Endothelial cell of umbilical vein (primary cell): ENCODE results near the gene CRCP. TPM values are rescaled to one million over a fixed set of nuclear protein-coding genes. Genes with fewer than 3 reads are reported as not detected.

Source experiments
- BruUV-seq: library from RNA; stranded (reverse); fragments of 400-500 nt; replicated peaks from 2 replicates; lab custom pipeline; 2021; lab: Mats Ljungman, UMichigan
- CTCF ChIA-PET: fragments of 300-600, 350-600 bp; sonication (Branson Sonifier 250); formaldehyde crosslinking; loops from one replicate; lab custom pipeline; 2021; ENCODE audit warnings: antibody characterized with exemption, inconsistent platforms; lab: Charles Lee
- POLR2A ChIA-PET: fragments of 300-600, 350-600 bp; sonication (Branson Sonifier 250); formaldehyde crosslinking; loops from one replicate; lab custom pipeline; 2021; ENCODE audit warnings: antibody characterized with exemption, inconsistent platforms; lab: Charles Lee
- DNase-seq: peaks from one replicate; pipeline ENCODE4 v3.0.0-alpha.2; 2011; ENCODE audit warnings: low read depth, low spot score
- FAIRE-seq: peaks from 2 replicates; lab custom pipeline; 2011; peaks lifted over from hg19 to GRCh38; lab: Jason Lieb, UNC
- H2AFZ ChIP-seq: 2 replicates; pipeline ENCODE4 v1.6.0; 2012; ENCODE audit warnings: low read depth, low read length, control low read depth, inconsistent platforms
- H3K27ac ChIP-seq: 2 replicates; pipeline ENCODE4 v1.5.1; 2011; ENCODE audit warnings: low read depth, mild to moderate bottlenecking, control low read depth, low read length, moderate library complexity; ENCODE audit not compliant: insufficient read depth
- H3K27me3 ChIP-seq, 2 experiments: 2 replicates each; pipeline versions ENCODE4 v1.6.0 to v1.6.1; 2011; ENCODE audit warnings: low read length in 2 of 2, mixed read lengths in 1 of 2; ENCODE audit not compliant: control insufficient read depth in 2 of 2, insufficient read depth in 2 of 2
- H3K36me3 ChIP-seq, 2 experiments: 2 replicates in 1 of 2; 3 replicates in 1 of 2; pipeline ENCODE4 v1.5.1; 2011; ENCODE audit warnings: low read length in 2 of 2, mild to moderate bottlenecking in 1 of 2, moderate library complexity in 1 of 2; ENCODE audit not compliant: control insufficient read depth in 2 of 2, insufficient read depth in 2 of 2; ENCODE audit errors: extremely low read depth in 1 of 2
- H3K4me1 ChIP-seq: 3 replicates; pipeline ENCODE4 v1.5.1; 2011; ENCODE audit warnings: mild to moderate bottlenecking, low read length; ENCODE audit not compliant: control insufficient read depth, insufficient read depth; ENCODE audit errors: extremely low read depth
- H3K4me2 ChIP-seq: 2 replicates; pipeline ENCODE4 v1.6.1; 2011; ENCODE audit warnings: low read length, control low read depth, mixed read lengths; ENCODE audit not compliant: insufficient read depth
- H3K4me3 ChIP-seq, 3 experiments: fragments of 200-600 bp in 1 of 3; sonication (generic), shearing (Covaris generic) in 1 of 3; replicated peaks in 1 of 3; 2 replicates each; pipeline ENCODE4 v1.5.1; 2011 to 2016; ENCODE audit warnings: control low read depth in 3 of 3, low read length in 3 of 3, mild to moderate bottlenecking in 2 of 3, inconsistent platforms in 1 of 3, low read depth in 1 of 3, moderate library complexity in 1 of 3; ENCODE audit not compliant: insufficient read depth in 1 of 3
- H3K79me2 ChIP-seq: 2 replicates; pipeline ENCODE4 v1.6.0; 2012; ENCODE audit warnings: low read length, inconsistent platforms; ENCODE audit not compliant: control insufficient read depth, insufficient read depth
- H3K9ac ChIP-seq: replicated peaks from 2 replicates; pipeline ENCODE3; 2011; ENCODE audit warnings: low read length, control low read depth; ENCODE audit not compliant: insufficient read depth; ENCODE audit errors: extremely low read depth
- H3K9me1 ChIP-seq: replicated peaks from 3 replicates; pipeline ENCODE4 v1.6.0; 2011; ENCODE audit warnings: mild to moderate bottlenecking, low read length; ENCODE audit not compliant: control insufficient read depth, insufficient read depth; ENCODE audit errors: extremely low read depth
- H3K9me3 ChIP-seq: replicated peaks from 2 replicates; pipeline ENCODE4 v1.5.1; 2012; ENCODE audit warnings: low read length, inconsistent platforms; ENCODE audit not compliant: control insufficient read depth, insufficient read depth
- H4K20me1 ChIP-seq: replicated peaks from 2 replicates; pipeline ENCODE3; 2011; ENCODE audit warnings: mild to moderate bottlenecking, low read length; ENCODE audit not compliant: control insufficient read depth, insufficient read depth; ENCODE audit errors: extremely low read depth
- CTCF ChIP-seq, 2 donors: IDR thresholded peaks; 1 replicate in 1 of 2; 2 replicates in 1 of 2; pipeline ENCODE4 v1.5.1; 2011; ENCODE audit warnings: low read length in 2 of 2, mild to moderate bottlenecking in 2 of 2, moderate library complexity in 2 of 2, control low read depth in 1 of 2, inconsistent platforms in 1 of 2, low read depth in 1 of 2; ENCODE audit not compliant: insufficient read depth in 1 of 2; ENCODE audit errors: extremely low read depth in 1 of 2
- EZH2 ChIP-seq: IDR thresholded peaks from 2 replicates; pipeline ENCODE4 v1.6.1; 2012; ENCODE audit warnings: borderline replicate concordance, low read depth, mild to moderate bottlenecking, moderate library complexity, low read length, inconsistent platforms; ENCODE audit not compliant: severe bottlenecking
- FOS ChIP-seq: IDR thresholded peaks from 2 replicates; pipeline ENCODE4 v1.6.1; 2011; ENCODE audit warnings: mild to moderate bottlenecking, low read length, moderate library complexity, borderline replicate concordance; ENCODE audit not compliant: insufficient read depth
- GATA2 ChIP-seq: IDR thresholded peaks from 2 replicates; pipeline ENCODE4 v1.7.0; 2011; ENCODE audit warnings: low read depth, mild to moderate bottlenecking, moderate library complexity, mixed read lengths, low read length; ENCODE audit not compliant: insufficient read length, insufficient read depth
- JUN ChIP-seq: IDR thresholded peaks from 2 replicates; pipeline ENCODE4 v1.6.1; 2011; ENCODE audit warnings: borderline replicate concordance, low read depth; ENCODE audit not compliant: insufficient read length, insufficient read depth
- MYC ChIP-seq: IDR thresholded peaks from one replicate; pipeline ENCODE4 v1.6.1; 2011; ENCODE audit warnings: mild to moderate bottlenecking, low read depth, low read length
- POLR2A ChIP-seq: IDR thresholded peaks from 2 replicates; pipeline ENCODE4 v1.6.1; 2012; ENCODE audit warnings: low read depth, mild to moderate bottlenecking, control low read depth, low read length
- POLR2AphosphoS5 ChIP-seq: IDR thresholded peaks from 2 replicates; pipeline ENCODE4 v1.6.1; 2012; ENCODE audit warnings: low read depth, mild to moderate bottlenecking, control low read depth, low read length, moderate library complexity; ENCODE audit not compliant: insufficient read depth
- dilution Hi-C: fragments of 300-500 bp; cut with MboI; formaldehyde crosslinking; loops from one replicate; pipeline ENCODE4 v1.15.0; 2019; ENCODE audit warnings: low sequenced_read_pairs; ENCODE audit not compliant: extremely low pct_ligation_motif_present
- intact Hi-C: fragments of 100-400 bp; cut with micrococcal nuclease; formaldehyde crosslinking; loops from one replicate; pipeline ENCODE4 v1.10.0; 2022
- polyA plus RNA-seq, 4 experiments: library from polyadenylated mRNA; depleted of rRNA in 3 of 4; stranded (reverse) in 3 of 4; unstranded in 1 of 4; fragments of >200 nt; gene quantifications; 2 replicates each; pipeline versions ENCODE4 v1.2.1 to v1.2.3, GENCODE V29; 2011 to 2012; ENCODE audit warnings: missing spikeins in 1 of 4
- total RNA-seq: library from RNA; stranded (reverse); gene quantifications from 2 replicates; pipeline ENCODE4 v1.2.3, GENCODE V29; 2021
- TF ChIP-seq, protein P1 (sequence below): IDR thresholded peaks from 2 replicates; pipeline ENCODE4 v1.6.1; 2011; ENCODE audit not compliant: insufficient read depth, insufficient read length

The CRCP gene
- total and polyA plus RNA-seq, 2 donors (not counting 3 experiments of a cell fraction or from before 2014, with no cell fraction given): 14.2 to 29.7 TPM

DNA sequence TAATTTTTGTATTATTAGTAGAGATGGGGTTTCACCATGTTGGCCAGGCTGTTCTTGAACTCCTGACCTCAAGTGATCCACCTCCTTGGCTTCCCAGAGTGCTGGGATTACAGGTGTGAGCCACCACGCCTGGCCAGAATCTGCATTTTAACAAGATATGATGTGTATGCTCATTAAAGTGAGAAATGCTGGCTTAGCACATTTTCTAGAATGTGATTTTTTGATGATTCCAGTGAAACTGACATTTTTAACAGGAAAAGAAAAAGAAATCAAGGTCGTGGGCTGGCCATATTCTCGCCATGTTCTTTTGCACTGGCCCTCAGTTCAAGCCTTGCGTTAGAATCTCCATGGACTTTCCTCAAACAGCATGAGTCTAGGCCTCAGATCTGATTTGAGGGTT is 72.3 kb downstream of the CRCP start:
- no peak overlapping the region for H3K27ac ChIP-seq
- ChIA-PET CTCF (interaction anchor here (1.4 kb wide), 1 partner anchor 11 kb away, joined by 3 read pairs; no protein-coding TSS in a partner anchor), POLR2A (no interaction called here)
- no peaks in the 10 kb centered on the region for H4K20me1 ChIP-seq
- dilution Hi-C loops: no loop called here
- no peak overlapping the region for H3K4me3 ChIP-seq
- H3K9ac ChIP-seq: no peak overlapping the region
- H3K4me1 ChIP-seq: no peaks in the 10 kb centered on the region
- no peaks in the 10 kb centered on the region for H3K36me3 ChIP-seq
- TF ChIP-seq POLR2AphosphoS5 (no peak), FOS (no peak), EZH2 (no peak), JUN (no peak), GATA2 (no peak), POLR2A (no peak), CTCF (IDR thresholded peaks at IDR 0.05; ENCODE audit: extremely low read depth in 1 of 2, insufficient read depth in 1 of 2, low read depth in 1 of 2, low read length in 2 of 2) (no peak), MYC (no peak)
- TF ChIP-seq, protein P1, sequence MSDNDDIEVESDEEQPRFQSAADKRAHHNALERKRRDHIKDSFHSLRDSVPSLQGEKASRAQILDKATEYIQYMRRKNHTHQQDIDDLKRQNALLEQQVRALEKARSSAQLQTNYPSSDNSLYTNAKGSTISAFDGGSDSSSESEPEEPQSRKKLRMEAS: no peak
- no peak overlapping the region for H2AFZ ChIP-seq
- H3K27me3 ChIP-seq: no peaks in the 10 kb centered on the region
- no TSS peak for BruUV-seq
- H3K9me1 ChIP-seq: no peaks in the 10 kb centered on the region
- FAIRE-seq (no peak), DNase-seq (no peak)
- H3K4me2 ChIP-seq: no peak overlapping the region
- intact Hi-C loops: no loop called here
- H3K9me3 ChIP-seq: no peaks in the 10 kb centered on the region
- no peaks in the 10 kb centered on the region for H3K79me2 ChIP-seq
